B cell (primary cell): ENCODE results near the gene SSR2. TPM values are rescaled to one million over a fixed set of nuclear protein-coding genes. Genes with fewer than 3 reads are reported as not detected.

Source experiments
- ATAC-seq: fragments of 200-7000 bp; cut with Tn5 transposase; one replicate; pipeline ENCODE4 v1.10.0; 2021; ENCODE audit warnings: low read depth, mild to moderate bottlenecking, moderate number of reproducible peaks, moderate library complexity
- CTCF ChIA-PET: fragments of 350-600 bp; sonication (Branson Sonifier 250); formaldehyde crosslinking; loops from one replicate; lab custom pipeline; 2021; ENCODE audit warnings: antibody characterized with exemption, inconsistent platforms; lab: Charles Lee
- POLR2A ChIA-PET: fragments of 350-600 bp; sonication (Branson Sonifier 250); formaldehyde crosslinking; loops from one replicate; lab custom pipeline; 2021; ENCODE audit warnings: antibody characterized with exemption; lab: Charles Lee
- DNase-seq: peaks from one replicate; pipeline ENCODE4 v3.0.0; 2013
- H2AFZ ChIP-seq: 2 replicates; pipeline ENCODE4 v1.6.1; 2012; ENCODE audit warnings: mild to moderate bottlenecking, low read depth, low read length; ENCODE audit not compliant: insufficient read depth, poor library complexity, severe bottlenecking
- H3K27ac ChIP-seq, 2 donors: 1 replicate in 1 of 2; 2 replicates in 1 of 2; pipeline ENCODE4 v1.5.1; 2012 to 2013; ENCODE audit warnings: low read length in 2 of 2, mild to moderate bottlenecking in 2 of 2, moderate library complexity in 1 of 2
- H3K27me3 ChIP-seq, 4 experiments: fragments of 200-600 bp in 1 of 4; sonication (generic) in 1 of 4; replicated peaks in 1 of 4; 1 replicate in 2 of 4; 2 replicates in 2 of 4; pipeline versions ENCODE4 v1.6.1 to v1.7.0; 2013 to 2016; ENCODE audit warnings: low read length in 3 of 4, mild to moderate bottlenecking in 2 of 4, mixed read lengths in 1 of 4, moderate library complexity in 1 of 4; ENCODE audit not compliant: insufficient read depth in 4 of 4, control insufficient read depth in 3 of 4; ENCODE audit errors: control extremely low read depth in 1 of 4
- H3K36me3 ChIP-seq, 2 experiments: replicated peaks in 1 of 2; 1 replicate in 1 of 2; 2 replicates in 1 of 2; pipeline versions ENCODE4 v1.6.1 to v1.7.1; 2013; ENCODE audit warnings: low read length in 1 of 2; ENCODE audit not compliant: insufficient read depth in 2 of 2, control insufficient read depth in 1 of 2; ENCODE audit errors: control extremely low read depth in 1 of 2, extremely low read depth in 1 of 2
- H3K4me1 ChIP-seq, 2 donors: fragments of 200-600 bp in 1 of 2; sonication (generic) in 1 of 2; 1 replicate in 1 of 2; 2 replicates in 1 of 2; pipeline versions ENCODE4 v1.5.1 to v1.6.1; 2013 to 2017; ENCODE audit warnings: low read length in 2 of 2; ENCODE audit not compliant: control insufficient read depth in 2 of 2, insufficient read depth in 2 of 2
- H3K4me2 ChIP-seq: replicated peaks from 2 replicates; pipeline ENCODE3; 2012; ENCODE audit warnings: mild to moderate bottlenecking, low read depth, low read length; ENCODE audit not compliant: poor library complexity, severe bottlenecking
- H3K4me3 ChIP-seq, 5 experiments: fragments of 200-600 bp in 1 of 5; sonication (generic) in 1 of 5; 1 replicate in 3 of 5; 2 replicates in 2 of 5; pipeline versions ENCODE4 v1.5.1 to v1.7.0; 2011 to 2016; ENCODE audit warnings: low read length in 4 of 5, mild to moderate bottlenecking in 4 of 5, low read depth in 2 of 5, control low read depth in 1 of 5, moderate library complexity in 1 of 5; ENCODE audit not compliant: insufficient read depth in 1 of 5; ENCODE audit errors: control extremely low read depth in 1 of 5, extremely low read depth in 1 of 5
- H3K79me2 ChIP-seq: fragments of 200-600 bp; sonication (generic); one replicate; pipeline ENCODE4 v1.6.0; 2016; ENCODE audit warnings: low read length; ENCODE audit not compliant: control insufficient read depth, insufficient read depth
- H3K9ac ChIP-seq: fragments of 200-600 bp; sonication (generic); 2 replicates; pipeline ENCODE4 v1.6.1; 2017; ENCODE audit warnings: mild to moderate bottlenecking, low read length, moderate library complexity
- H3K9me3 ChIP-seq, 3 donors: one replicate each; pipeline versions ENCODE4 v1.6.1 to v1.7.1; 2013; ENCODE audit warnings: low read length in 2 of 3; ENCODE audit not compliant: control insufficient read depth in 2 of 3, insufficient read depth in 1 of 3; ENCODE audit errors: control extremely low read depth in 1 of 3
- H4K20me1 ChIP-seq: 2 replicates; pipeline ENCODE4 v1.6.0; 2012; ENCODE audit warnings: mild to moderate bottlenecking, low read length; ENCODE audit not compliant: insufficient read depth, control insufficient read depth, poor library complexity, severe bottlenecking
- H3K27ac Mint-ChIP-seq: one replicate; pipeline ENCODE4 v1.8.0; 2021; ENCODE audit warnings: mixed read lengths
- H3K27me3 Mint-ChIP-seq: one replicate; pipeline ENCODE4 v1.8.0; 2021; ENCODE audit warnings: mixed read lengths
- H3K4me1 Mint-ChIP-seq: one replicate; pipeline ENCODE4 v1.8.0; 2021; ENCODE audit warnings: mixed read lengths
- H3K4me3 Mint-ChIP-seq: one replicate; pipeline ENCODE4 v1.8.0; 2021; ENCODE audit warnings: mixed read lengths
- H3K9me3 Mint-ChIP-seq: one replicate; pipeline ENCODE4 v1.8.0; 2022; ENCODE audit warnings: mixed read lengths; ENCODE audit not compliant: insufficient read depth
- CTCF ChIP-seq: fragments of 200-600 bp; IDR thresholded peaks from one replicate; pipeline ENCODE4 v1.8.0; 2022; ENCODE audit warnings: antibody characterized with exemption, mild to moderate bottlenecking
- EZH2 ChIP-seq: IDR thresholded peaks from 2 replicates; pipeline ENCODE4 v1.6.1; 2012; ENCODE audit warnings: borderline replicate concordance, low read depth, mild to moderate bottlenecking, moderate library complexity, low read length; ENCODE audit not compliant: insufficient read depth, poor library complexity, severe bottlenecking
- WGBS: methylation state at CpG from one replicate; pipeline ENCODE4 v1.1.5; 2013; ENCODE audit warnings: missing lambda C conversion rate; ENCODE audit not compliant: insufficient coverage; 5-methylcytosine and 5-hydroxymethylcytosine counted together
- intact Hi-C: fragments of 100-400 bp; cut with micrococcal nuclease; formaldehyde crosslinking; loops from one replicate; pipeline ENCODE4 v1.10.0; 2022
- polyA plus RNA-seq: library from polyadenylated mRNA; depleted of rRNA; stranded (reverse); fragments of >200 nt; gene quantifications from 2 replicates; pipeline ENCODE4 v1.2.3, GENCODE V29; 2012
- total RNA-seq, 2 donors: library from RNA; stranded (reverse); fragments of 120-200 nt in 1 of 2; gene quantifications; 1 replicate in 1 of 2; 2 replicates in 1 of 2; pipeline versions ENCODE4 v1.2.3 to v1.2.4, GENCODE V29; 2013 to 2022

Gene SSR2
- total and polyA plus RNA-seq, 2 donors (not counting 1 experiment from before 2014, with no cell fraction given): 160 to 359 TPM

DNA sequence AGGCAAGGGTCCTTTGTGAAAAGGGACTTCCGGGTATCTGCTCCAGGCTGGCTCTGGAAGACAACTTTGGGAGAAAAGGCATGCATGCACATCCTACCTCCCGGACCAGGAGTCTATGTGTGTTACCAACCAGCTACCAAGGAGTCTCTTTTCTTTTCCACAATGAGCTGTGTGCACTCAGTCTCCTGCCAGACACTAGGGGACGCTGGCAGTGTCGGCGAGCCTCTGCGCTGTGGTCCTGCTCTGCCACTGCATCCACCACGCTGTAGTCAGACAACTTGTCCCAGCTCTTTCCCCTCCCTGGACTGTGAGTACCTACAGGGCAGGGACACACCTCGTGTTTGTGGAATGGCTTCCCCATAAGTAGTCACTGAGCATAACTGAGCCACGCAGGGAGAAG, 5.1 kb upstream of the SSR2 start:
- peaks cover 9% of the 10 kb centered on the region for H3K79me2 ChIP-seq
- TF ChIP-seq EZH2 (no peak), CTCF (peak; percentile 45)
- peaks cover 6% of the 10 kb centered on the region for H3K27me3 Mint-ChIP-seq
- H3K9me3 ChIP-seq: no peaks in the 10 kb centered on the region
- ATAC-seq (peak; percentile 43), DNase-seq (peak; percentile 43)
- H3K4me3 ChIP-seq: no peak overlapping the region
- peaks cover 3 to 4% of the 10 kb centered on the region in 2 donors for H3K4me1 ChIP-seq
- no peaks in the 10 kb centered on the region for H3K36me3 ChIP-seq
- peak overlapping the region; percentile 44 for H2AFZ ChIP-seq
- 17% methylated on average over 9 of the region's 9 CpGs for WGBS
- no peak overlapping the region for H3K27ac Mint-ChIP-seq
- no peak overlapping the region for H3K4me3 Mint-ChIP-seq
- H4K20me1 ChIP-seq: no peaks in the 10 kb centered on the region
- POLR2A ChIA-PET: interaction anchor here (0.7 kb wide), 1 partner anchor 187 kb away, joined by 4 read pairs; the partner anchor contains the start of gene PMF1
- intact Hi-C loops: no loop called here
- H3K27me3 ChIP-seq: peaks cover 0 to 6% (median 0%) of the 10 kb centered on the region in 4 experiments
- no peaks in the 10 kb centered on the region for H3K9me3 Mint-ChIP-seq
- H3K27ac ChIP-seq: no peak overlapping the region
- H3K9ac ChIP-seq: no peak overlapping the region
- no peak overlapping the region for H3K4me2 ChIP-seq
- H3K4me1 Mint-ChIP-seq: peaks cover 5% of the 10 kb centered on the region
- CTCF ChIA-PET: interaction anchor here (0.6 to 0.7 kb wide), 3 partner anchors 18 to 42 kb away, joined by 4 to 5 read pairs (median 4); no protein-coding TSS in a partner anchor

DNA sequence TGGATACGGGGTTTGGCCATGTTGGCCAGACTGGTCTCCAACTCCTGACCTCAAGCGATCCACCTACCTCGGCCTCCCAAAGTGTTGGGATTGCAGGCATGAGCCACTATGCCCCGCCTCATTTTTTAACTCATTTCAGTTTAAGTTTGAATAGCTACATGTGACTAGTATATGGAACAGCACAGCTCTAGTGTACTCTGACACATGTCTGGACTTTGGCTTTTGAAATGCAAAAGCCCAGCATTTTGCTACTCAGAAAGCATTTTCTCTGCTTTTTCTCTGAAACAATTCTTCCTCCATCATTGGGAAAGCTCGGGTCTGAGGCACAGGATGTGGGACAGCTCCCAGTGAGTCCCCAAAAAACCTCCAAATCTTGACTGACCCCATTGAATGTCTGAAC, 4.0 kb upstream of the SSR2 start:
- no peak overlapping the region for H3K4me3 ChIP-seq
- H4K20me1 ChIP-seq: no peaks in the 10 kb centered on the region
- TF ChIP-seq EZH2: no peak
- TF ChIP-seq CTCF: no peak
- ATAC-seq (no peak), DNase-seq (no peak)
- Mint-ChIP-seq H3K27me3 (peaks cover 6% of the 10 kb centered on the region), H3K4me3 (no peak overlapping the region), H3K9me3 (no peaks in the 10 kb centered on the region), H3K4me1 (peaks cover 14% of the 10 kb centered on the region), H3K27ac (no peak overlapping the region)
- peaks cover 20% of the 10 kb centered on the region for H3K79me2 ChIP-seq
- H3K9me3 ChIP-seq: no peaks in the 10 kb centered on the region
- no peak overlapping the region for H2AFZ ChIP-seq
- no peak overlapping the region for H3K27ac ChIP-seq
- POLR2A ChIA-PET: interaction anchor here (0.6 kb wide), 1 partner anchor 29 kb away, joined by 4 read pairs; the partner anchor contains the start of gene UBQLN4
- peaks cover 0 to 2% of the 10 kb centered on the region in 2 experiments for H3K36me3 ChIP-seq
- peaks cover 0 to 6% (median 0%) of the 10 kb centered on the region in 4 experiments for H3K27me3 ChIP-seq
- CTCF ChIA-PET: interaction anchor here (1.0 kb wide), 1 partner anchor 90 kb away, joined by 3 read pairs; the partner anchor contains the start of gene KHDC4
- no peak overlapping the region for H3K9ac ChIP-seq
- H3K4me1 ChIP-seq: peaks cover 7 to 11% of the 10 kb centered on the region in 2 donors
- 95% methylated on average over 2 of the region's 5 CpGs for WGBS
- no peak overlapping the region for H3K4me2 ChIP-seq
- intact Hi-C loops: no loop called here
